ENCODE measurements around the gene ITGBL1.

DNA sequence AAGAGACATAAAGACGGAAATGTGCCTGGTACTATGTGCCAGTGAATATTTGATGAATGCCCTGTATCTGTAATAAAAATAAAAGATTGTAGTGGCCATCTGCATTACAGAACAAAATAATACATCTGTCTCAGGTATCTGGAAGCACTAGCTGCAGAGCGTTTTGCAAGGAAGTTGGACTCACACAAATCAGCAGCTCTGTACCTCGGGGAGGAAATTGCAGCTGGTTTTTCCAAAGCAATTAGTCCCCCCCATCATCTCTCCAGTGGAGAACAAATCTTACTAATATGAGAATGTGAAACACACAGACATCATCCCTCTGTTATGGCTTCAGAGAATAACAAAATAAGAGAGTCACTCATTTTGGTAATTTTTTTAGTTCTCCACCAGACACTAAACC is 245.3 kb downstream of the ITGBL1 start:
- TF ChIP-seq, protein P1, sequence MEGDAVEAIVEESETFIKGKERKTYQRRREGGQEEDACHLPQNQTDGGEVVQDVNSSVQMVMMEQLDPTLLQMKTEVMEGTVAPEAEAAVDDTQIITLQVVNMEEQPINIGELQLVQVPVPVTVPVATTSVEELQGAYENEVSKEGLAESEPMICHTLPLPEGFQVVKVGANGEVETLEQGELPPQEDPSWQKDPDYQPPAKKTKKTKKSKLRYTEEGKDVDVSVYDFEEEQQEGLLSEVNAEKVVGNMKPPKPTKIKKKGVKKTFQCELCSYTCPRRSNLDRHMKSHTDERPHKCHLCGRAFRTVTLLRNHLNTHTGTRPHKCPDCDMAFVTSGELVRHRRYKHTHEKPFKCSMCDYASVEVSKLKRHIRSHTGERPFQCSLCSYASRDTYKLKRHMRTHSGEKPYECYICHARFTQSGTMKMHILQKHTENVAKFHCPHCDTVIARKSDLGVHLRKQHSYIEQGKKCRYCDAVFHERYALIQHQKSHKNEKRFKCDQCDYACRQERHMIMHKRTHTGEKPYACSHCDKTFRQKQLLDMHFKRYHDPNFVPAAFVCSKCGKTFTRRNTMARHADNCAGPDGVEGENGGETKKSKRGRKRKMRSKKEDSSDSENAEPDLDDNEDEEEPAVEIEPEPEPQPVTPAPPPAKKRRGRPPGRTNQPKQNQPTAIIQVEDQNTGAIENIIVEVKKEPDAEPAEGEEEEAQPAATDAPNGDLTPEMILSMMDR (IDR thresholded peaks at IDR 0.05; ENCODE audit: low read length): no peak
- TF ChIP-seq EZH2phosphoT487 (IDR thresholded peaks at IDR 0.05; ENCODE audit: low read length) (no peak), EZH2 (optimal IDR thresholded peaks at IDR 0.05; ENCODE audit: low read depth, low read length) (no peak)

All from MM.1S (cell line).